RWPE2 (cell line): ENCODE data around the gene CCDC85B.

ENCODE experiments used
- ATAC-seq: fragments of 200-7000 bp; cut with Tn5 transposase; 3 replicates; pipeline ENCODE4 v1.9.1; 2021; ENCODE audit warnings: low read depth
- DNase-seq: peaks from one replicate; pipeline ENCODE4 v3.0.0-alpha.2; 2020; ENCODE audit warnings: low spot score
- H3K27ac ChIP-seq: fragments of 450-650 bp; 2 replicates; pipeline ENCODE4 v1.5.1; 2017; ENCODE audit warnings: mild to moderate bottlenecking; ENCODE audit not compliant: poor library complexity, severe bottlenecking
- H3K27me3 ChIP-seq: fragments of 250-450 bp; sonication (Bioruptor Pico); 2 replicates; pipeline ENCODE4 v1.5.1; 2021; ENCODE audit warnings: mild to moderate bottlenecking, moderate library complexity; ENCODE audit not compliant: insufficient read depth, poor library complexity, severe bottlenecking
- H3K36me3 ChIP-seq: fragments of 250-450 bp; sonication (Bioruptor Pico); 2 replicates; pipeline ENCODE4 v1.5.1; 2020; ENCODE audit warnings: low read depth, mild to moderate bottlenecking, moderate library complexity
- H3K4me1 ChIP-seq: fragments of 250-450 bp; sonication (Bioruptor Pico); 2 replicates; pipeline ENCODE4 v1.5.1; 2021; ENCODE audit warnings: mild to moderate bottlenecking, moderate library complexity; ENCODE audit not compliant: insufficient read depth, poor library complexity, severe bottlenecking
- H3K4me3 ChIP-seq: fragments of 250-450 bp; sonication (Bioruptor Pico); 2 replicates; pipeline ENCODE4 v1.5.1; 2021; ENCODE audit warnings: mild to moderate bottlenecking, moderate library complexity; ENCODE audit not compliant: severe bottlenecking
- H3K9me3 ChIP-seq: fragments of 250-450 bp; sonication (Bioruptor Pico); 2 replicates; pipeline ENCODE4 v1.5.1; 2021; ENCODE audit warnings: mild to moderate bottlenecking, moderate library complexity; ENCODE audit not compliant: severe bottlenecking
- CTCF ChIP-seq: fragments of 450-650 bp; IDR thresholded peaks from one replicate; pipeline ENCODE4 v1.5.1; 2017; ENCODE audit warnings: mild to moderate bottlenecking, moderate library complexity; ENCODE audit not compliant: poor library complexity, severe bottlenecking

Gene CCDC85B

GRCh38 chr11:65851083-65851579 is 39.3 kb upstream of the CCDC85B start:
- no peak for DNase-seq
- Histone ChIP-seq H3K4me1 (no peaks in the 10 kb centered on the region), H3K27me3 (no peaks in the 10 kb centered on the region), H3K4me3 (no peak overlapping the region), H3K27ac (no peak overlapping the region), H3K9me3 (no peaks in the 10 kb centered on the region), H3K36me3 (peaks cover 33% of the 10 kb centered on the region)
- ATAC-seq: peak; percentile 3
- peak; percentile 31 for TF ChIP-seq CTCF

- H3K36me3 ChIP-seq: peaks cover 41% of the 10 kb centered on the region
- ATAC-seq (peak; percentile 11), DNase-seq (no peak)
- H3K4me1 ChIP-seq: no peaks in the 10 kb centered on the region
- TF ChIP-seq CTCF: no peak
- H3K4me3 ChIP-seq: no peak overlapping the region
- no peaks in the 10 kb centered on the region for H3K9me3 ChIP-seq
- H3K27me3 ChIP-seq: no peaks in the 10 kb centered on the region
- no peak overlapping the region for H3K27ac ChIP-seq
Observed at GRCh38 chr11:65851811-65852507, 38.5 kb upstream of the CCDC85B start.

- Histone ChIP-seq H3K4me1 (no peaks in the 10 kb centered on the region), H3K27ac (no peak overlapping the region), H3K4me3 (no peak overlapping the region), H3K27me3 (no peaks in the 10 kb centered on the region), H3K9me3 (no peaks in the 10 kb centered on the region), H3K36me3 (peaks cover 46% of the 10 kb centered on the region)
- no peak for TF ChIP-seq CTCF
- ATAC-seq (0 out of 3 replicates have a peak, but pooled peaks have one; percentile 4), DNase-seq (no peak)
Observed at GRCh38 chr11:65852508-65853245, 37.8 kb upstream of the CCDC85B start.

- no peaks in the 10 kb centered on the region for H3K9me3 ChIP-seq
- H3K27me3 ChIP-seq: no peaks in the 10 kb centered on the region
- no peak for TF ChIP-seq CTCF
- peaks cover 46% of the 10 kb centered on the region for H3K36me3 ChIP-seq
- DNase-seq (no peak), ATAC-seq (no peak)
- H3K4me1 ChIP-seq: no peaks in the 10 kb centered on the region
- H3K27ac ChIP-seq: no peak overlapping the region
- H3K4me3 ChIP-seq: no peak overlapping the region
Observed at GRCh38 chr11:65853246-65853979, 37.1 kb upstream of the CCDC85B start.
